HepG2 (cell line): ENCODE data around the gene SLC45A1. TPM values are rescaled to one million over a fixed set of nuclear protein-coding genes. Genes with fewer than 3 reads are reported as not detected.

Experiments
- BCL6 ChIP-seq: IDR thresholded peaks from 2 replicates; pipeline ENCODE4 v1.6.1; 2016; ENCODE audit warnings: missing genetic modification reagents, missing compliant biosample characterization
- EHMT2 ChIP-seq: fragments of 200-600 bp; sonication (generic); IDR thresholded peaks from 2 replicates; pipeline ENCODE4 v1.7.0; 2017; ENCODE audit warnings: antibody characterized with exemption, low read depth, low read length, borderline replicate concordance
- HOXD1 ChIP-seq: sonication (generic); formaldehyde crosslinking; IDR thresholded peaks from 2 replicates; pipeline ENCODE4 v1.5.0; 2020; ENCODE audit warnings: missing genetic modification reagents
- KLF9 ChIP-seq: IDR thresholded peaks from 2 replicates; pipeline ENCODE4 v1.6.1; 2016; ENCODE audit warnings: low read depth
- NFKBIZ ChIP-seq: IDR thresholded peaks from 2 replicates; pipeline ENCODE4 v1.6.1; 2018; ENCODE audit warnings: missing genetic modification reagents, missing compliant biosample characterization
- PITX1 ChIP-seq: sonication (generic); formaldehyde crosslinking; IDR thresholded peaks from 2 replicates; pipeline ENCODE4 v1.5.1; 2020; ENCODE audit warnings: mild to moderate bottlenecking, missing genetic modification reagents
- RBAK ChIP-seq: sonication (generic); formaldehyde crosslinking; IDR thresholded peaks from 2 replicates; pipeline ENCODE4 v1.5.1; 2020; ENCODE audit warnings: mild to moderate bottlenecking, missing genetic modification reagents
- SMARCE1 ChIP-seq: fragments of 450-650 bp; IDR thresholded peaks from 2 replicates; pipeline ENCODE4 v1.6.1; 2017; ENCODE audit warnings: borderline replicate concordance
- ZBTB1 ChIP-seq: sonication (generic); formaldehyde crosslinking; IDR thresholded peaks from 2 replicates; pipeline ENCODE4 v1.4.0; 2020; ENCODE audit warnings: missing genetic modification reagents, borderline replicate concordance
- ZNF317 ChIP-seq: sonication (generic); formaldehyde crosslinking; IDR thresholded peaks from 2 replicates; pipeline ENCODE4 v1.5.0; 2020; ENCODE audit warnings: mild to moderate bottlenecking, missing genetic modification reagents
- ZNF350 ChIP-seq: sonication (generic); formaldehyde crosslinking; IDR thresholded peaks from 2 replicates; pipeline ENCODE4 v1.4.0; 2020; ENCODE audit warnings: mild to moderate bottlenecking, low read depth, missing genetic modification reagents, borderline replicate concordance
- ZNF577 ChIP-seq: sonication (generic); formaldehyde crosslinking; IDR thresholded peaks from 2 replicates; pipeline ENCODE4 v1.4.0; 2020; ENCODE audit warnings: mild to moderate bottlenecking, low read depth, missing genetic modification reagents, borderline replicate concordance
- ZNF598 ChIP-seq: sonication (generic); formaldehyde crosslinking; IDR thresholded peaks from 2 replicates; pipeline ENCODE4 v1.5.1; 2020; ENCODE audit warnings: mild to moderate bottlenecking, missing genetic modification reagents, borderline replicate concordance
- ZNF629 ChIP-seq: sonication (generic); formaldehyde crosslinking; conservative IDR thresholded peaks from 2 replicates; pipeline ENCODE4 v1.5.0; 2020; ENCODE audit warnings: missing genetic modification reagents
- ZNF839 ChIP-seq: sonication (generic); formaldehyde crosslinking; IDR thresholded peaks from 2 replicates; pipeline ENCODE4 v1.4.0; 2020; ENCODE audit warnings: missing genetic modification reagents, mild to moderate bottlenecking, borderline replicate concordance
- ZZZ3 ChIP-seq: sonication (generic); formaldehyde crosslinking; IDR thresholded peaks from 2 replicates; pipeline ENCODE4 v1.4.0; 2020; ENCODE audit warnings: missing genetic modification reagents, mild to moderate bottlenecking, borderline replicate concordance
- polyA plus RNA-seq, 8 experiments: library from polyadenylated mRNA; depleted of rRNA in 3 of 8; stranded (reverse) in 7 of 8; unstranded in 1 of 8; fragments of >200 nt; fragmentation: Illumina TruSeq in 4 of 8; extraction: Trizol in 4 of 8; gene quantifications; 2 replicates each; pipeline versions ENCODE4 v1.2.1 to v1.2.3, GENCODE V29; 2011 to 2016; ENCODE audit warnings: low read depth in 4 of 8, missing spikeins in 1 of 8, mixed read lengths in 1 of 8; ENCODE audit not compliant: insufficient read depth in 1 of 8
- total RNA-seq, 5 experiments: library from RNA; depleted of rRNA; stranded (reverse); fragments of >200 nt; fragmentation: Illumina TruSeq; extraction: Trizol; gene quantifications; 2 replicates each; pipeline ENCODE4 v1.2.3, GENCODE V29; 2016; ENCODE audit warnings: low read depth in 1 of 5
- TF ChIP-seq, protein P1 (sequence below): sonication (generic); formaldehyde crosslinking; IDR thresholded peaks from 2 replicates; pipeline ENCODE4 v1.5.0; 2020; ENCODE audit warnings: missing genetic modification reagents
- TF ChIP-seq, protein P2 (sequence below): sonication (generic); formaldehyde crosslinking; IDR thresholded peaks from 2 replicates; pipeline ENCODE4 v1.4.0; 2020; ENCODE audit warnings: mild to moderate bottlenecking, missing genetic modification reagents, borderline replicate concordance
- TF ChIP-seq, protein P3 (sequence below): sonication (generic); formaldehyde crosslinking; IDR thresholded peaks from 2 replicates; pipeline ENCODE4 v1.5.1; 2020; ENCODE audit warnings: missing genetic modification reagents, mild to moderate bottlenecking, borderline replicate concordance
- TF ChIP-seq, protein P4 (sequence below): sonication (generic); formaldehyde crosslinking; IDR thresholded peaks from 2 replicates; pipeline ENCODE4 v1.4.0; 2020; ENCODE audit warnings: missing genetic modification reagents

Gene SLC45A1
- total and polyA plus RNA-seq, 2 of the 13 experiments (the other 11 are each of a cell fraction or from before 2014, with no cell fraction given), result not detected

DNA sequence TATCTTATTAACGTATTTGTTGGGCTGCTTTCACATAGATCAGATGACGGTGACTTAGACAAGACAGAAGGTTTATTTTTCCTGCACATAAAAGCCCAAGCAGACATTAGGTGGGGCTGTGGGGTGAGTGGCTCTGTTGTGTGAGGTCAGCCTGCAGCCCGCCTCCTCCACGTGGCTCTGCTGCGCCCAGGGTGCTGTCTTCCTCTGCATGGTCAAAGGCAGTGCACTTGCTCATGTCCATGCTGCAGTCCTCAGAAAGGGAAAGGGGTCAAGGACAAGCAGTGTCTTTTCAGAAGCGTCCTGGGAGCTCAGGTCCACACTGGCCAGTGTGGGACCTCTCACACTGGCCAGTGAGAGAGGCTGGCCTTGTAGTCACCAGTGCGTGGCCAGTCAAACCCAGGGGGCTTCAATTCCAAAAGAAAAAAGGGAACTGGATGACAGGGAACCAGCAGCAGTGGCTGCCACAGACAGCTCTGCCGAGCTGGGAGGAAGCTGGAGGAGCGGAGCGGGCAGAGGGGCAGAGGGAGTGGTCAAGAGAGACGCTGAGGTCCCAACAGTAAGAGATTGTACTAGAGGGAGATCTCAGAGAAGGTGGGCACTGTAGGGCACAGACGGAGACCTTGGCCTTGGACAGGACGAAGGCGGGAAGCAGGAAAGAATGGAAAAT, 35.9 kb upstream of the SLC45A1 start (continued):
- no peak for TF ChIP-seq PITX1 (CRISPR knock-in tag)
- TF ChIP-seq RBAK, result no peak
- no peak for TF ChIP-seq ZNF577 (CRISPR knock-in tag)
- no peak for TF ChIP-seq ZNF350
- TF ChIP-seq, protein P1, sequence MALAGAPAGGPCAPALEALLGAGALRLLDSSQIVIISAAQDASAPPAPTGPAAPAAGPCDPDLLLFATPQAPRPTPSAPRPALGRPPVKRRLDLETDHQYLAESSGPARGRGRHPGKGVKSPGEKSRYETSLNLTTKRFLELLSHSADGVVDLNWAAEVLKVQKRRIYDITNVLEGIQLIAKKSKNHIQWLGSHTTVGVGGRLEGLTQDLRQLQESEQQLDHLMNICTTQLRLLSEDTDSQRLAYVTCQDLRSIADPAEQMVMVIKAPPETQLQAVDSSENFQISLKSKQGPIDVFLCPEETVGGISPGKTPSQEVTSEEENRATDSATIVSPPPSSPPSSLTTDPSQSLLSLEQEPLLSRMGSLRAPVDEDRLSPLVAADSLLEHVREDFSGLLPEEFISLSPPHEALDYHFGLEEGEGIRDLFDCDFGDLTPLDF (CRISPR knock-in tag), result no peak
- no peak for TF ChIP-seq ZZZ3
- TF ChIP-seq NFKBIZ (CRISPR knock-in tag), result no peak
- no peak; the same call in 1 of the 2 replicates for TF ChIP-seq HOXD1
- TF ChIP-seq, protein P2, sequence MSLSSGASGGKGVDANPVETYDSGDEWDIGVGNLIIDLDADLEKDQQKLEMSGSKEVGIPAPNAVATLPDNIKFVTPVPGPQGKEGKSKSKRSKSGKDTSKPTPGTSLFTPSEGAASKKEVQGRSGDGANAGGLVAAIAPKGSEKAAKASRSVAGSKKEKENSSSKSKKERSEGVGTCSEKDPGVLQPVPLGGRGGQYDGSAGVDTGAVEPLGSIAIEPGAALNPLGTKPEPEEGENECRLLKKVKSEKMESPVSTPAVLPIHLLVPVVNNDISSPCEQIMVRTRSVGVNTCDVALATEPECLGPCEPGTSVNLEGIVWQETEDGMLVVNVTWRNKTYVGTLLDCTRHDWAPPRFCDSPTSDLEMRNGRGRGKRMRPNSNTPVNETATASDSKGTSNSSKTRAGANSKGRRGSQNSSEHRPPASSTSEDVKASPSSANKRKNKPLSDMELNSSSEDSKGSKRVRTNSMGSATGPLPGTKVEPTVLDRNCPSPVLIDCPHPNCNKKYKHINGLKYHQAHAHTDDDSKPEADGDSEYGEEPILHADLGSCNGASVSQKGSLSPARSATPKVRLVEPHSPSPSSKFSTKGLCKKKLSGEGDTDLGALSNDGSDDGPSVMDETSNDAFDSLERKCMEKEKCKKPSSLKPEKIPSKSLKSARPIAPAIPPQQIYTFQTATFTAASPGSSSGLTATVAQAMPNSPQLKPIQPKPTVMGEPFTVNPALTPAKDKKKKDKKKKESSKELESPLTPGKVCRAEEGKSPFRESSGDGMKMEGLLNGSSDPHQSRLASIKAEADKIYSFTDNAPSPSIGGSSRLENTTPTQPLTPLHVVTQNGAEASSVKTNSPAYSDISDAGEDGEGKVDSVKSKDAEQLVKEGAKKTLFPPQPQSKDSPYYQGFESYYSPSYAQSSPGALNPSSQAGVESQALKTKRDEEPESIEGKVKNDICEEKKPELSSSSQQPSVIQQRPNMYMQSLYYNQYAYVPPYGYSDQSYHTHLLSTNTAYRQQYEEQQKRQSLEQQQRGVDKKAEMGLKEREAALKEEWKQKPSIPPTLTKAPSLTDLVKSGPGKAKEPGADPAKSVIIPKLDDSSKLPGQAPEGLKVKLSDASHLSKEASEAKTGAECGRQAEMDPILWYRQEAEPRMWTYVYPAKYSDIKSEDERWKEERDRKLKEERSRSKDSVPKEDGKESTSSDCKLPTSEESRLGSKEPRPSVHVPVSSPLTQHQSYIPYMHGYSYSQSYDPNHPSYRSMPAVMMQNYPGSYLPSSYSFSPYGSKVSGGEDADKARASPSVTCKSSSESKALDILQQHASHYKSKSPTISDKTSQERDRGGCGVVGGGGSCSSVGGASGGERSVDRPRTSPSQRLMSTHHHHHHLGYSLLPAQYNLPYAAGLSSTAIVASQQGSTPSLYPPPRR, result no peak
- no peak for TF ChIP-seq ZBTB1 (CRISPR knock-in tag)
- no peak for TF ChIP-seq ZNF839 (CRISPR knock-in tag)
- no peak; the same call in 1 of the 2 replicates for TF ChIP-seq KLF9
- TF ChIP-seq SMARCE1, result no peak
- peak; percentile 44; the same call in 1 of the 2 replicates for TF ChIP-seq BCL6 (CRISPR knock-in tag)
- TF ChIP-seq EHMT2, result no peak
- TF ChIP-seq ZNF629 (CRISPR knock-in tag), result no peak
- no peak for TF ChIP-seq ZNF317 (CRISPR knock-in tag)
- TF ChIP-seq, protein P3, sequence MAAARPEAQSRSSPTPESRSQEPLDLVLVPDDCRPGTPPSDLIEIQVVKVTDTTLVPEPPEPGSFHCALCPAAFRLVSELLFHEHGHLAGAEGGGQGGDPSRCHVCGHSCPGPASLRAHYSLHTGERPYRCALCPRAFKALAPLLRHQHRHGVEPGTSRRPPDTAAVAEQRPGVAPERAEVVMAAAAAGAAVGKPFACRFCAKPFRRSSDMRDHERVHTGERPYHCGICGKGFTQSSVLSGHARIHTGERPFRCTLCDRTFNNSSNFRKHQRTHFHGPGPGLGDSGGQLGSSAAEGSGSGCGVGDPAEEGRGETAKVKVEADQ, result no peak
- TF ChIP-seq, protein P4, sequence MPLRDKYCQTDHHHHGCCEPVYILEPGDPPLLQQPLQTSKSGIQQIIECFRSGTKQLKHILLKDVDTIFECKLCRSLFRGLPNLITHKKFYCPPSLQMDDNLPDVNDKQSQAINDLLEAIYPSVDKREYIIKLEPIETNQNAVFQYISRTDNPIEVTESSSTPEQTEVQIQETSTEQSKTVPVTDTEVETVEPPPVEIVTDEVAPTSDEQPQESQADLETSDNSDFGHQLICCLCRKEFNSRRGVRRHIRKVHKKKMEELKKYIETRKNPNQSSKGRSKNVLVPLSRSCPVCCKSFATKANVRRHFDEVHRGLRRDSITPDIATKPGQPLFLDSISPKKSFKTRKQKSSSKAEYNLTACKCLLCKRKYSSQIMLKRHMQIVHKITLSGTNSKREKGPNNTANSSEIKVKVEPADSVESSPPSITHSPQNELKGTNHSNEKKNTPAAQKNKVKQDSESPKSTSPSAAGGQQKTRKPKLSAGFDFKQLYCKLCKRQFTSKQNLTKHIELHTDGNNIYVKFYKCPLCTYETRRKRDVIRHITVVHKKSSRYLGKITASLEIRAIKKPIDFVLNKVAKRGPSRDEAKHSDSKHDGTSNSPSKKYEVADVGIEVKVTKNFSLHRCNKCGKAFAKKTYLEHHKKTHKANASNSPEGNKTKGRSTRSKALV, result peak; percentile 47; the same call in 1 of the 2 replicates
- no peak for TF ChIP-seq ZNF598 (CRISPR knock-in tag)
